Mesenchymal stem cell (in vitro differentiated cells and primary cell): ENCODE data around the gene AKNAD1.
A peak's percentile ranks its signal among the peaks of the same experiment; 100 is the strongest.

Experiments used
- DNase-seq: peaks from one replicate; pipeline ENCODE4 v3.0.0-alpha.2; 2013
- H2AFZ ChIP-seq: one replicate; pipeline ENCODE4 v1.6.1; 2013; ENCODE audit warnings: low read depth, mild to moderate bottlenecking, control low read depth, inconsistent platforms, low read length, moderate library complexity
- H2AK5ac ChIP-seq: 2 replicates; pipeline ENCODE4 v1.6.1; 2013; ENCODE audit warnings: low read length, moderate library complexity, mild to moderate bottlenecking, inconsistent platforms; ENCODE audit not compliant: severe bottlenecking
- H2BK120ac ChIP-seq: one replicate; pipeline ENCODE4 v1.6.1; 2013; ENCODE audit warnings: low read depth, mild to moderate bottlenecking, inconsistent platforms, low read length, moderate library complexity
- H2BK12ac ChIP-seq, 2 experiments: one replicate each; pipeline ENCODE4 v1.6.1; 2013; ENCODE audit warnings: inconsistent platforms in 2 of 2, low read length in 2 of 2, mild to moderate bottlenecking in 2 of 2, moderate library complexity in 2 of 2, control low read depth in 1 of 2
- H2BK15ac ChIP-seq: one replicate; pipeline ENCODE4 v1.6.1; 2013; ENCODE audit warnings: mild to moderate bottlenecking, low read depth, inconsistent platforms; ENCODE audit not compliant: poor library complexity, severe bottlenecking
- H2BK5ac ChIP-seq: 2 replicates; pipeline ENCODE4 v1.6.1; 2013; ENCODE audit warnings: low read depth, mild to moderate bottlenecking, low read length, control low read depth, inconsistent platforms; ENCODE audit not compliant: poor library complexity, severe bottlenecking
- H3K14ac ChIP-seq, 2 experiments: one replicate each; pipeline ENCODE4 v1.6.1; 2013; ENCODE audit warnings: inconsistent platforms in 2 of 2, low read length in 2 of 2, control low read depth in 1 of 2, mild to moderate bottlenecking in 1 of 2, moderate library complexity in 1 of 2
- H3K18ac ChIP-seq, 2 experiments: one replicate each; pipeline ENCODE4 v1.6.1; 2013; ENCODE audit warnings: inconsistent platforms in 2 of 2, low read length in 2 of 2, control low read depth in 1 of 2, low read depth in 1 of 2, mild to moderate bottlenecking in 1 of 2
- H3K23ac ChIP-seq, 2 experiments: one replicate each; pipeline ENCODE4 v1.6.1; 2013; ENCODE audit warnings: inconsistent platforms in 2 of 2, low read length in 2 of 2, mild to moderate bottlenecking in 2 of 2, moderate library complexity in 2 of 2, control low read depth in 1 of 2
- H3K27ac ChIP-seq: 2 replicates; pipeline ENCODE4 v1.5.1; 2013; ENCODE audit warnings: mild to moderate bottlenecking, moderate library complexity, low read length, control low read depth, inconsistent platforms; ENCODE audit not compliant: poor library complexity, severe bottlenecking
- H3K27me3 ChIP-seq, 2 experiments: 2 replicates each; pipeline versions ENCODE4 v1.6.1 to v1.7.0; 2013; ENCODE audit warnings: low read length in 2 of 2, mild to moderate bottlenecking in 2 of 2, moderate library complexity in 2 of 2, control low read depth in 1 of 2, inconsistent platforms in 1 of 2; ENCODE audit not compliant: control insufficient read depth in 1 of 2, insufficient read depth in 1 of 2
- H3K36me3 ChIP-seq, 2 experiments: 2 replicates each; pipeline versions ENCODE4 v1.6.1 to v1.7.0; 2013; ENCODE audit warnings: low read length in 2 of 2, control low read depth in 1 of 2, inconsistent platforms in 1 of 2, low read depth in 1 of 2, mild to moderate bottlenecking in 1 of 2; ENCODE audit not compliant: insufficient read depth in 2 of 2, control insufficient read depth in 1 of 2
- H3K4ac ChIP-seq, 2 experiments: one replicate each; pipeline ENCODE4 v1.6.1; 2013; ENCODE audit warnings: inconsistent platforms in 2 of 2, low read length in 2 of 2, mild to moderate bottlenecking in 2 of 2, moderate library complexity in 2 of 2, control low read depth in 1 of 2, low read depth in 1 of 2
- H3K4me1 ChIP-seq: 2 replicates; pipeline ENCODE4 v1.6.1; 2013; ENCODE audit warnings: low read depth, low read length, control low read depth; ENCODE audit not compliant: control insufficient read depth, insufficient read depth
- H3K4me2 ChIP-seq: 2 replicates; pipeline ENCODE4 v1.6.1; 2013; ENCODE audit warnings: low read length, mild to moderate bottlenecking, inconsistent platforms; ENCODE audit not compliant: poor library complexity, severe bottlenecking
- H3K4me3 ChIP-seq, 2 experiments: 2 replicates each; pipeline versions ENCODE4 v1.5.1 to v1.7.0; 2013; ENCODE audit warnings: low read length in 2 of 2, mild to moderate bottlenecking in 2 of 2, control low read depth in 1 of 2, low read depth in 1 of 2; ENCODE audit not compliant: insufficient read depth in 1 of 2
- H3K79me1 ChIP-seq: replicated peaks from 2 replicates; pipeline ENCODE4 v1.6.1; 2013; ENCODE audit warnings: mild to moderate bottlenecking, control low read depth, low read length, inconsistent platforms; ENCODE audit not compliant: poor library complexity, severe bottlenecking
- H3K9ac ChIP-seq: 2 replicates; pipeline ENCODE4 v1.7.0; 2013; ENCODE audit warnings: mild to moderate bottlenecking, low read length, moderate library complexity
- H3K9me3 ChIP-seq: 2 replicates; pipeline ENCODE4 v1.7.0; 2013; ENCODE audit warnings: mild to moderate bottlenecking, low read length; ENCODE audit not compliant: control insufficient read depth
- H4K8ac ChIP-seq: one replicate; pipeline ENCODE4 v1.6.1; 2013; ENCODE audit warnings: inconsistent platforms, mild to moderate bottlenecking, low read length, moderate library complexity
- H4K91ac ChIP-seq: one replicate; pipeline ENCODE4 v1.6.1; 2013; ENCODE audit warnings: mild to moderate bottlenecking, low read length, inconsistent platforms
- WGBS: methylation state at CpG from one replicate; pipeline ENCODE4 v1.1.7; 2013; ENCODE audit warnings: mixed read lengths; 5-methylcytosine and 5-hydroxymethylcytosine counted together

AKNAD1 gene

GRCh38 chr1:108814343-108815125 lies 42.4 kb downstream of the AKNAD1 start:
- no peak overlapping the region for H3K14ac ChIP-seq
- H3K9me3 ChIP-seq = no peaks in the 10 kb centered on the region
- no peak overlapping the region for H2BK12ac ChIP-seq
- H3K23ac ChIP-seq = no peak overlapping the region
- H3K4me3 ChIP-seq = no peak overlapping the region
- WGBS = 82% methylated on average over 2 of the region's 4 CpGs
- H4K91ac ChIP-seq = no peak overlapping the region
- DNase-seq = peak; percentile 60
- H3K4me1 ChIP-seq = peaks cover 4% of the 10 kb centered on the region
- no peak overlapping the region for H4K8ac ChIP-seq
- no peaks in the 10 kb centered on the region for H3K79me1 ChIP-seq
- H2AFZ ChIP-seq = no peak overlapping the region
- H3K18ac ChIP-seq = no peak overlapping the region
- H2BK15ac ChIP-seq = no peak overlapping the region
- no peak overlapping the region for H2BK120ac ChIP-seq
- H2BK5ac ChIP-seq = no peak overlapping the region
- H3K36me3 ChIP-seq = peaks cover 0 to 21% of the 10 kb centered on the region in 2 experiments
- H3K27me3 ChIP-seq = no peaks in the 10 kb centered on the region
- no peak overlapping the region for H3K4me2 ChIP-seq
- H3K9ac ChIP-seq = peak overlapping the region; percentile 94
- peak overlapping the region; percentile 74 for H2AK5ac ChIP-seq
- H3K27ac ChIP-seq = peak overlapping the region; percentile 43
- no peak overlapping the region for H3K4ac ChIP-seq

DNA sequence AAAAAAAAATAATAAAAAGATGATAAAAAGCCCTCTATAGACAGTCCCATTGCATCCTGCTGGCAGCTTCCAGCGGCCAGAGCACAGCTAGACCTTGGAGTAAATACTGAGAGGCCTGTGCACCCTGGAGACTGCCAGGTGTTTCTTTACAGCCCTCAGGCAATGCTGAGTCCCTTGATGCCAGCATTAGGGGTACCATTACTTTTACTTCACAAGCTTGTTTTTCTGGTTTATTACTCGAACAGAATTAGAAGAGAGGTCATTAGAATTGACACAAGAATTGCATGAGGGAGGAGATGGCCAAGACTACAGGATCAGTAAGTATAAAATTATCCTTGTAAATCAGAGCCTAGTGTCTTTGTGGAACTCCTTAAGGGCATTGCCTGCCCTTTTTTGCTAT lies 43.6 kb downstream of the AKNAD1 start:
- Histone ChIP-seq H3K79me1 (no peaks in the 10 kb centered on the region), H2AFZ (no peak overlapping the region), H3K4me1 (peaks cover 4% of the 10 kb centered on the region), H2BK15ac (no peak overlapping the region), H3K4me2 (no peak overlapping the region), H3K4ac (no peak overlapping the region), H2AK5ac (no peak overlapping the region), H3K18ac (no peak overlapping the region), H2BK12ac (no peak overlapping the region), H3K27me3 (no peaks in the 10 kb centered on the region), H3K36me3 (peaks cover 0 to 33% of the 10 kb centered on the region in 2 experiments), H4K8ac (no peak overlapping the region), H3K27ac (no peak overlapping the region), H3K23ac (no peak overlapping the region), H2BK5ac (no peak overlapping the region), H4K91ac (no peak overlapping the region), H3K9ac (no peak overlapping the region), H2BK120ac (no peak overlapping the region), H3K4me3 (no peak overlapping the region), H3K9me3 (no peaks in the 10 kb centered on the region), H3K14ac (no peak overlapping the region)
- DNase-seq = no peak
- WGBS = 88% methylated on average over 2 of the region's 2 CpGs

DNA sequence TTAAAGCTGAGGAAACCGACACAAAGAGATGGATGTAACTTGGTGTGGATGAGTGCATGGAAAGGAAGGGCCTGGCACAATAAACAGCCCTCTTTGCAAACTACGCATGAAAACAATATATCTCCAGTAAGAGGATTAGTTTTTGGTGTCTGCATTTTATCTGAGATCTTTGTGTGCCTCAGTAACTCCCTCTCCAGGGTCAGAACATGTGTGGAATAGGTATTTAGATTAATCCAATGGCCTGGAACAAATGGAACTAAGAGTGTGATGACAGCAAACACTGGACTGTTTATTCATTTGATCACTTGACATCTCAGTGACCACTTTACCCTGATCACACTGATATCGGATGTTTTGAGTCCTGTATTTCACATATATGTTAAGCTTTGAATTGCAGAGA lies 45.3 kb downstream of the AKNAD1 start:
- Histone ChIP-seq H3K9ac (no peak overlapping the region), H3K18ac (no peak overlapping the region), H2BK15ac (no peak overlapping the region), H3K4me2 (no peak overlapping the region), H3K4me1 (peaks cover 1% of the 10 kb centered on the region), H3K14ac (no peak overlapping the region), H3K79me1 (no peaks in the 10 kb centered on the region), H3K4ac (no peak overlapping the region), H2BK120ac (no peak overlapping the region), H3K23ac (no peak overlapping the region), H4K91ac (no peak overlapping the region), H3K27me3 (no peaks in the 10 kb centered on the region), H3K36me3 (peaks cover 3 to 49% of the 10 kb centered on the region in 2 experiments), H2AK5ac (no peak overlapping the region), H3K27ac (no peak overlapping the region), H4K8ac (no peak overlapping the region), H3K4me3 (no peak overlapping the region), H3K9me3 (no peaks in the 10 kb centered on the region), H2BK12ac (no peak overlapping the region), H2BK5ac (no peak overlapping the region), H2AFZ (no peak overlapping the region)
- DNase-seq = no peak
- WGBS = 97% methylated on average over 3 of the region's 3 CpGs

- no peak overlapping the region for H2BK120ac ChIP-seq
- no peak overlapping the region for H2AFZ ChIP-seq
- H3K79me1 ChIP-seq = peaks cover 3% of the 10 kb centered on the region
- H3K18ac ChIP-seq = no peak overlapping the region
- no peak overlapping the region for H3K4me3 ChIP-seq
- no peak overlapping the region for H2AK5ac ChIP-seq
- H4K91ac ChIP-seq = no peak overlapping the region
- H3K27ac ChIP-seq = no peak overlapping the region
- peaks cover 10 to 78% of the 10 kb centered on the region in 2 experiments for H3K36me3 ChIP-seq
- DNase-seq = no peak
- no peak overlapping the region for H3K23ac ChIP-seq
- H4K8ac ChIP-seq = no peak overlapping the region
- 98% methylated on average over 4 of the region's 4 CpGs for WGBS
- H3K4me1 ChIP-seq = peaks cover 2% of the 10 kb centered on the region
- no peaks in the 10 kb centered on the region for H3K27me3 ChIP-seq
- no peak overlapping the region for H3K14ac ChIP-seq
- no peak overlapping the region for H2BK12ac ChIP-seq
- H3K9ac ChIP-seq = no peak overlapping the region
- no peak overlapping the region for H2BK15ac ChIP-seq
- no peaks in the 10 kb centered on the region for H3K9me3 ChIP-seq
- no peak overlapping the region for H3K4me2 ChIP-seq
- H3K4ac ChIP-seq = no peak overlapping the region
- H2BK5ac ChIP-seq = no peak overlapping the region
Observed at GRCh38 chr1:108808438-108808837, 48.5 kb downstream of the AKNAD1 start.
